HEK293 (cell line): Measurements from ENCODE around the gene MGAT2.

Experiments used
- CTCF ChIP-seq: fragments of 450-650 bp; formaldehyde crosslinking; IDR thresholded peaks from 2 replicates; pipeline ENCODE4 v1.5.1; 2016; ENCODE audit warnings: missing biosample characterization, missing genetic modification characterization
- ZBTB49 ChIP-seq: fragments of 450-650 bp; formaldehyde crosslinking; IDR thresholded peaks from 2 replicates; pipeline ENCODE4 v1.5.1; 2016; ENCODE audit warnings: missing biosample characterization, missing genetic modification characterization, low read depth

- TF ChIP-seq ZBTB49 (no peak), CTCF (tag by site-specific recombination) (no peak)
Observed at GRCh38 chr14:49654511-49654910, 33.9 kb downstream of the MGAT2 start.
